AG20443 (cell line): ENCODE results near the gene ARMC9.
"Not testable (repeated sequence)": the region's sequence is repeated elsewhere in the genome, so short reads cannot be mapped to it uniquely, and the experiment has no call there.

Source experiments
- DNase-seq: peaks from one replicate; pipeline ENCODE4 v3.0.0; 2012; ENCODE audit warnings: low spot score, mixed read lengths

Gene ARMC9

GRCh38 chr2:231399046-231399852 lies 200.8 kb downstream of the ARMC9 start:
- peak; percentile 7 for DNase-seq

- peak; percentile 68 for DNase-seq
Measured at GRCh38 chr2:231399853-231400680, 201.6 kb downstream of the ARMC9 start.

GRCh38 chr2:231400681-231401080 lies 202.2 kb downstream of the ARMC9 start:
- DNase-seq = not testable (repeated sequence)

- not testable (repeated sequence) for DNase-seq
Measured at GRCh38 chr2:231401101-231401500, 202.7 kb downstream of the ARMC9 start.

GRCh38 chr2:231403421-231404182 lies 205.2 kb downstream of the ARMC9 start:
- not testable (repeated sequence) for DNase-seq

- DNase-seq = not testable (repeated sequence)
Measured at GRCh38 chr2:231404183-231404578, 205.8 kb downstream of the ARMC9 start.

- not testable (repeated sequence) for DNase-seq
Measured at GRCh38 chr2:231405601-231406367, 207.4 kb downstream of the ARMC9 start.

GRCh38 chr2:231407686-231408085 lies 209.3 kb downstream of the ARMC9 start:
- DNase-seq = not testable (repeated sequence)

GRCh38 chr2:231408304-231408703 lies 209.9 kb downstream of the ARMC9 start:
- DNase-seq = not testable (repeated sequence)

GRCh38 chr2:231409776-231410175 lies 211.3 kb downstream of the ARMC9 start:
- no peak for DNase-seq

- DNase-seq = no peak
Measured at GRCh38 chr2:231410293-231411004, 212.0 kb downstream of the ARMC9 start.

GRCh38 chr2:231411237-231411636 lies 212.8 kb downstream of the ARMC9 start:
- DNase-seq = no peak

- DNase-seq = peak; percentile 94
Measured at GRCh38 chr2:231411831-231412617, 213.6 kb downstream of the ARMC9 start.

GRCh38 chr2:231412618-231412963 lies 214.2 kb downstream of the ARMC9 start:
- DNase-seq = no peak

- DNase-seq = no peak
Measured at GRCh38 chr2:231413456-231413855, 215.0 kb downstream of the ARMC9 start.

- DNase-seq = no peak
Measured at GRCh38 chr2:231413921-231414476, 215.6 kb downstream of the ARMC9 start.

GRCh38 chr2:231415029-231415428 lies 216.6 kb downstream of the ARMC9 start:
- no peak for DNase-seq

- DNase-seq = no peak
Measured at GRCh38 chr2:231418820-231419640, 220.6 kb downstream of the ARMC9 start.

- no peak for DNase-seq
Measured at GRCh38 chr2:231421051-231421580, 222.7 kb downstream of the ARMC9 start.
